Measurements from ENCODE around the gene HAGH. TPM values are rescaled to one million over a fixed set of nuclear protein-coding genes. Genes with fewer than 3 reads are reported as not detected.
A peak's percentile ranks its signal among the peaks of the same experiment; 100 is the strongest.

The HAGH gene
- total RNA-seq, 1 donor from 2014 or later: 31.1 TPM

GRCh38 chr16:1845985-1846384 lies 19.4 kb upstream of the HAGH start:
- TF ChIP-seq CTCF (conservative IDR thresholded peaks at IDR 0.05): no peak
- no peaks in the 10 kb centered on the region for H3K4me1 Mint-ChIP-seq
- H3K4me3 Mint-ChIP-seq: no peak overlapping the region
- H3K36me3 Mint-ChIP-seq (ENCODE audit: low read depth): no peaks in the 10 kb centered on the region
- no peak overlapping the region for H3K27ac Mint-ChIP-seq (ENCODE audit: unreplicated experiment)
- H3K9me3 Mint-ChIP-seq: no peaks in the 10 kb centered on the region
- H3K27me3 Mint-ChIP-seq (ENCODE audit: low read depth): peaks cover 43% of the 10 kb centered on the region
- DNase-seq (ENCODE audit: low read depth, low spot score): no peak

- TF ChIP-seq CTCF (conservative IDR thresholded peaks at IDR 0.05): no peak
- no peak overlapping the region for H3K4me3 Mint-ChIP-seq
- H3K27me3 Mint-ChIP-seq (ENCODE audit: low read depth): no peaks in the 10 kb centered on the region
- H3K9me3 Mint-ChIP-seq: no peaks in the 10 kb centered on the region
- no peak for DNase-seq (ENCODE audit: low read depth, low spot score)
- H3K27ac Mint-ChIP-seq (ENCODE audit: unreplicated experiment): no peak overlapping the region
- H3K36me3 Mint-ChIP-seq (ENCODE audit: low read depth): no peaks in the 10 kb centered on the region
- H3K4me1 Mint-ChIP-seq: no peaks in the 10 kb centered on the region
These were observed 12.9 kb upstream of the HAGH start for GRCh38 chr16:1839554-1839953.

DNA sequence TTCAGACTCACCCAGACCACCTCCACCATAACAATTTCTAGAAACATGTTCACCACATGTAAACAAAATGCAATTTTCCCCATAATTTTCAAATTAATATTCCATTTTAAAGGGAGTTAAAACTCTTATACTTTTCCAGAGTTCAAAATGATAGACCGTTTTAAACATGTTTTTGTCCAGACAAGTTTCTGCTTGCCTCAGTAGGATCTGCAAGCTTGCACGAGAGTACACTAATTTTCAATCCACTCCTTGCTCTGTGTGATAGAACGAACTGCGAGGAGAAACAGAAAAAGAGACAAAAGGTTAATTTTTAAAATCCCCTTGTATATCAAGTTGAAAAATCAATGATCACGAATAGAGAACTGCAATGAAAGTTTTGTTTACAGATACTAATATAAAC lies 7.5 kb upstream of the HAGH start:
- no peak overlapping the region for H3K27ac Mint-ChIP-seq (ENCODE audit: unreplicated experiment)

GRCh38 chr16:1832838-1833454 lies 6.3 kb upstream of the HAGH start:
- Mint-ChIP-seq H3K27me3 (ENCODE audit: low read depth) (no peaks in the 10 kb centered on the region), H3K4me3 (peak overlapping the region; percentile 80), H3K9me3 (no peaks in the 10 kb centered on the region), H3K27ac (ENCODE audit: unreplicated experiment) (no peak overlapping the region), H3K4me1 (peaks cover 13% of the 10 kb centered on the region), H3K36me3 (ENCODE audit: low read depth) (peaks cover 3% of the 10 kb centered on the region)
- no peak for TF ChIP-seq CTCF (conservative IDR thresholded peaks at IDR 0.05)
- no peak for DNase-seq (ENCODE audit: low read depth, low spot score)

More for the DNA sequence above, 7.5 kb upstream of the HAGH start:
- Mint-ChIP-seq H3K27me3 (ENCODE audit: low read depth) (no peaks in the 10 kb centered on the region), H3K4me3 (no peak overlapping the region), H3K4me1 (peaks cover 2% of the 10 kb centered on the region), H3K36me3 (ENCODE audit: low read depth) (peaks cover 2% of the 10 kb centered on the region), H3K9me3 (no peaks in the 10 kb centered on the region)
- DNase-seq (ENCODE audit: low read depth, low spot score): no peak
- no peak for TF ChIP-seq CTCF (conservative IDR thresholded peaks at IDR 0.05)

- no peak for TF ChIP-seq CTCF (conservative IDR thresholded peaks at IDR 0.05)
- no peak overlapping the region for H3K4me3 Mint-ChIP-seq
- H3K4me1 Mint-ChIP-seq: peaks cover 24% of the 10 kb centered on the region
- no peak for DNase-seq (ENCODE audit: low read depth, low spot score)
- no peak overlapping the region for H3K27ac Mint-ChIP-seq (ENCODE audit: unreplicated experiment)
- H3K36me3 Mint-ChIP-seq (ENCODE audit: low read depth): peaks cover 3% of the 10 kb centered on the region
- H3K27me3 Mint-ChIP-seq (ENCODE audit: low read depth): no peaks in the 10 kb centered on the region
- no peaks in the 10 kb centered on the region for H3K9me3 Mint-ChIP-seq
These were observed 4.8 kb upstream of the HAGH start for GRCh38 chr16:1831186-1832075.
